Neural progenitor cell (in vitro differentiated cells): ENCODE measurements around the gene RAVER2. TPM values are rescaled to one million over a fixed set of nuclear protein-coding genes. Genes with fewer than 3 reads are reported as not detected.
"Not testable (repeated sequence)": the region's sequence is repeated elsewhere in the genome, so short reads cannot be mapped to it uniquely, and the experiment has no call there.

Experiments used
- DNase-seq: peaks from one replicate; pipeline ENCODE4 v3.0.0-alpha.2; 2016; ENCODE audit warnings: low spot score
- H2AFZ ChIP-seq: fragments of 200-600 bp; sonication (generic); replicated peaks from 2 replicates; pipeline ENCODE4 v1.6.1; 2016; ENCODE audit warnings: antibody characterized with exemption
- H3F3A ChIP-seq: fragments of 200-600 bp; sonication (generic); 2 replicates; pipeline ENCODE4 v1.6.1; 2016; ENCODE audit warnings: antibody characterized with exemption, low read depth
- H3K27ac ChIP-seq: fragments of 200-600 bp; sonication (generic); 2 replicates; pipeline ENCODE4 v1.5.1; 2016; ENCODE audit warnings: mild to moderate bottlenecking
- H3K27me3 ChIP-seq: fragments of 200-600 bp; sonication (generic); 2 replicates; pipeline ENCODE4 v1.6.1; 2016; ENCODE audit warnings: mild to moderate bottlenecking, moderate library complexity
- H3K36me3 ChIP-seq: fragments of 200-600 bp; sonication (generic); 2 replicates; pipeline ENCODE4 v1.5.1; 2016
- H3K4me1 ChIP-seq: fragments of 200-600 bp; sonication (generic); 2 replicates; pipeline ENCODE4 v1.6.1; 2016; ENCODE audit warnings: mixed run types
- H3K4me2 ChIP-seq: fragments of 200-600 bp; sonication (generic); 2 replicates; pipeline ENCODE4 v1.6.1; 2016
- H3K4me3 ChIP-seq: fragments of 200-600 bp; sonication (generic); 2 replicates; pipeline ENCODE4 v1.5.1; 2016
- H3K79me2 ChIP-seq: fragments of 200-600 bp; sonication (generic); 2 replicates; pipeline ENCODE4 v1.6.1; 2016; ENCODE audit warnings: low read depth
- H3K9ac ChIP-seq: fragments of 200-600 bp; sonication (generic); 2 replicates; pipeline ENCODE4 v1.6.1; 2016
- H3K9me3 ChIP-seq: fragments of 200-600 bp; sonication (generic); 2 replicates; pipeline ENCODE4 v1.5.1; 2016; ENCODE audit warnings: low read depth
- H4K20me1 ChIP-seq: fragments of 200-600 bp; sonication (generic); 2 replicates; pipeline ENCODE4 v1.6.1; 2016; ENCODE audit warnings: low read depth
- H3K27ac Mint-ChIP-seq: 3 replicates; pipeline ENCODE4 v1.8.0; 2021; ENCODE audit warnings: mixed read lengths
- H3K27me3 Mint-ChIP-seq: 2 replicates; pipeline ENCODE4 v1.8.0; 2022; ENCODE audit warnings: low read depth, mild to moderate bottlenecking, inconsistent platforms, moderate library complexity, mixed read lengths; ENCODE audit not compliant: insufficient read depth
- H3K36me3 Mint-ChIP-seq: 3 replicates; pipeline ENCODE4 v1.8.0; 2021; ENCODE audit warnings: mixed read lengths
- H3K4me1 Mint-ChIP-seq: 3 replicates; pipeline ENCODE4 v1.8.0; 2021; ENCODE audit warnings: mixed read lengths
- H3K4me3 Mint-ChIP-seq: 3 replicates; pipeline ENCODE4 v1.8.0; 2021; ENCODE audit warnings: mild to moderate bottlenecking, moderate library complexity, mixed read lengths
- H3K9me3 Mint-ChIP-seq: 3 replicates; pipeline ENCODE4 v1.8.0; 2020; ENCODE audit warnings: mixed read lengths
- CTCF ChIP-seq: fragments of 200-600 bp; sonication (generic); IDR thresholded peaks from 2 replicates; pipeline ENCODE4 v1.5.1; 2017; ENCODE audit warnings: antibody characterized with exemption, mild to moderate bottlenecking
- EZH2 ChIP-seq: fragments of 200-600 bp; sonication (generic); IDR thresholded peaks from 2 replicates; pipeline ENCODE4 v1.6.1; 2017; ENCODE audit warnings: antibody characterized with exemption, mild to moderate bottlenecking, moderate library complexity
- EZH2phosphoT487 ChIP-seq: fragments of 200-600 bp; sonication (generic); IDR thresholded peaks from 2 replicates; pipeline ENCODE4 v1.6.1; 2017; ENCODE audit warnings: antibody characterized with exemption
- total RNA-seq: library from RNA; depleted of rRNA; stranded (reverse); fragments of >200 nt; gene quantifications from 2 replicates; pipeline ENCODE4 v1.2.3, GENCODE V29; 2015; ENCODE audit warnings: low replicate concordance

Gene RAVER2
- total RNA-seq, 1 donor from 2014 or later = 37.2 TPM

- Histone ChIP-seq H4K20me1 (no peaks in the 10 kb centered on the region), H3K9ac (no peak overlapping the region), H3K36me3 (no peaks in the 10 kb centered on the region), H3K9me3 (no peaks in the 10 kb centered on the region), H3K4me3 (no peak overlapping the region), H3K27me3 (no peaks in the 10 kb centered on the region), H2AFZ (no peak overlapping the region), H3K4me2 (no peak overlapping the region), H3K27ac (no peak overlapping the region), H3K4me1 (no peaks in the 10 kb centered on the region), H3F3A (no peaks in the 10 kb centered on the region), H3K79me2 (no peaks in the 10 kb centered on the region)
- Mint-ChIP-seq H3K9me3 (no peaks in the 10 kb centered on the region), H3K36me3 (no peaks in the 10 kb centered on the region), H3K4me3 (no peak overlapping the region), H3K27ac (no peak overlapping the region), H3K4me1 (no peaks in the 10 kb centered on the region), H3K27me3 (peaks cover 4% of the 10 kb centered on the region)
- TF ChIP-seq EZH2phosphoT487 = no peak
- no peak for TF ChIP-seq EZH2
- no peak for TF ChIP-seq CTCF
- DNase-seq = no peak
Measured at GRCh38 chr1:64733581-64734286, 11.1 kb upstream of the RAVER2 start.

GRCh38 chr1:64734287-64734652, 10.6 kb upstream of the RAVER2 start:
- H3K27ac ChIP-seq = no peak overlapping the region
- DNase-seq = no peak
- H3K36me3 ChIP-seq = no peaks in the 10 kb centered on the region
- H3F3A ChIP-seq = no peaks in the 10 kb centered on the region
- Mint-ChIP-seq H3K4me3 (no peak overlapping the region), H3K27ac (no peak overlapping the region), H3K4me1 (no peaks in the 10 kb centered on the region), H3K36me3 (no peaks in the 10 kb centered on the region), H3K27me3 (peaks cover 4% of the 10 kb centered on the region), H3K9me3 (no peaks in the 10 kb centered on the region)
- no peak for TF ChIP-seq EZH2phosphoT487
- no peak for TF ChIP-seq EZH2
- TF ChIP-seq CTCF = no peak
- no peak overlapping the region for H3K9ac ChIP-seq
- no peaks in the 10 kb centered on the region for H4K20me1 ChIP-seq
- H3K9me3 ChIP-seq = no peaks in the 10 kb centered on the region
- H3K4me2 ChIP-seq = no peak overlapping the region
- H3K4me1 ChIP-seq = no peaks in the 10 kb centered on the region
- no peaks in the 10 kb centered on the region for H3K79me2 ChIP-seq
- no peak overlapping the region for H3K4me3 ChIP-seq
- no peaks in the 10 kb centered on the region for H3K27me3 ChIP-seq
- no peak overlapping the region for H2AFZ ChIP-seq

GRCh38 chr1:64740687-64741086, 4.2 kb upstream of the RAVER2 start:
- H3K4me1 Mint-ChIP-seq = not testable (repeated sequence)

GRCh38 chr1:64743954-64744491, 852 bp upstream of the RAVER2 start:
- H3K27ac Mint-ChIP-seq = peak overlapping the region; percentile 95
- TF ChIP-seq CTCF (no peak), EZH2phosphoT487 (no peak), EZH2 (no peak)
- Histone ChIP-seq H3K27ac (no peak overlapping the region), H3K4me1 (peaks cover 13% of the 10 kb centered on the region), H2AFZ (peak overlapping the region; percentile 66), H3F3A (peaks cover 6% of the 10 kb centered on the region), H3K9me3 (no peaks in the 10 kb centered on the region), H3K9ac (no peak overlapping the region), H3K4me2 (peak overlapping the region; percentile 86), H3K79me2 (peaks cover 31% of the 10 kb centered on the region), H3K27me3 (peaks cover 10% of the 10 kb centered on the region), H3K4me3 (peak overlapping the region; percentile 97), H3K36me3 (no peaks in the 10 kb centered on the region), H4K20me1 (peaks cover 14% of the 10 kb centered on the region)
- no peaks in the 10 kb centered on the region for H3K9me3 Mint-ChIP-seq
- no peak for DNase-seq
- H3K4me3 Mint-ChIP-seq = peak overlapping the region; percentile 93
- peaks cover 27% of the 10 kb centered on the region for H3K4me1 Mint-ChIP-seq
- H3K36me3 Mint-ChIP-seq = no peaks in the 10 kb centered on the region
- H3K27me3 Mint-ChIP-seq = peaks cover 2% of the 10 kb centered on the region

More at GRCh38 chr1:64740687-64741086, 4.2 kb upstream of the RAVER2 start:
- H3K27ac ChIP-seq, H3K4me1 ChIP-seq, H3K27ac Mint-ChIP-seq, H3F3A ChIP-seq, H3K36me3 ChIP-seq, H2AFZ ChIP-seq, H3K79me2 ChIP-seq, H3K9me3 ChIP-seq, H3K4me2 ChIP-seq, H3K36me3 Mint-ChIP-seq, DNase-seq, H3K4me3 Mint-ChIP-seq, H4K20me1 ChIP-seq, H3K9ac ChIP-seq, H3K9me3 Mint-ChIP-seq, H3K4me3 ChIP-seq, H3K27me3 ChIP-seq, H3K27me3 Mint-ChIP-seq: not testable (repeated sequence)
